ENCODE data around the gene CNOT6.

Gene CNOT6

GRCh38 chr5:180624587-180624986, 130.4 kb downstream of the CNOT6 start:
- DNase-seq, result no peak

DNA sequence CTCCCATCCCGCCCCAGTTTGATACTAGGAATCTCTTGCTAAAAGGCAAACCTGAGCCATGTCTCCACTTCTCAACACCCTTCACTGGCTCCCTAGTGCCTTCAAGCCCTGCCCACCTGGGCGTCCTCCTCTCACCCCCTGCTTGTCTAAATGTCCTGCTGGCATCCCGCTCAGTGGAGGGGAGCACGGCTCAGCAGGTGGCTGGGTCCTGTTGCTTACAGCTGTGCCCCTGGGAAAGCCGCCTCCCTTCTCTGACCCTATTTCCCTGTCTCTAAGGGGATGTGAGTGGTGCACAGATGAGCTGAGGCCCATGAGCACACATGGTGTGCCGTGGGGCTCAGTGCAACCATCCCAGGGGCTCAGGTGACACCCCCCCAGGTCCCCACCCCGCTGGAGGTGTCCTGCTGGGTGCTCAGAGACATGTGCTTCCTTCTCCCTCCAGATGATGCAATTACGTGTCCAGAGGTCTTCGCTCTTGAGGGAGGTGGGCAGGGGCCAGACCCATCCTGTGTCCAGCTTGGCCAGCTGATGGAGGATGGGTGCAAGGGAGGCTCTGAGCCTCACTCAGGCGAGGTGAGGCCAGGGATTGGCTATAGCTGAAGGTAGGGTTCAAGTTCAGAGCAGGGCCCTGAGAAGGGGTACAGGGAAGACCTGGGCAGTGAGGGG, 131.1 kb downstream of the CNOT6 start:
- no peak for DNase-seq

GRCh38 chr5:180625791-180626660, 131.8 kb downstream of the CNOT6 start:
- DNase-seq, result no peak

DNA sequence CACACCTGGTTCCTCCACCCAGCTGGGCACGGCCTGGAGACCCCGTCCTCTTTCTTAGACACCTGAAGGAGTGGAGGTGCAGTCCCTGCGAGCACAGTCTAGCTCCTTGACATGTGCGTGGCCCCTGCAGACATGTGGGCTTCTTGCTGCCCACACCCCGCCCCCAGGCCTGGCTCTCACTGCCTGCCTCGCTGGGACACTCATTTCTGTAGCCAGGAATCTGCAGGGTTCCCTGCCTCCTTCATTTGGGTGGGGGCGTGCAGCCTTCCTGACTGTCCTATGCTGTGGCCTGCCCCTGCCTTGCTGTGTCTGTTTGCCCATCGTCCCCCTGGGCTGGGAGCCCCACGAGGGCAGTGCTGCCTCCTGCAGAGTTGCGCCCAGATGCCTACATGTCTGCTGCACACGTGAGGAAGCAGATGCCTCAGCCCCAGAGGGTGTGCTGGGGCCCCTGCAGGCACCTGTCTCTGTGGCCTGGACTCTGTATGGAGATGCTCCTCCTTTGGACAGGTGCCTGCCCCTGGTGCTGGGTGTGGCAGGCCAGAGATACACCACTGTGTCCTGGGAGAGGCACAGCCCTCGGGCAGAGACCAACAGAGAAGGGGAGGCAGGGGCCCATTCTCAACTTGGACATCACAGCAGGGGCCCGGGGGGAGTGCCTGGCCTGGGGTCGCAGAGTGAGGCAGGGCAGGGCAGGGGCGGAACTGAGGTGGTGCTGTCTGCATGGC, 132.6 kb downstream of the CNOT6 start:
- no peak for DNase-seq

- DNase-seq, result no peak
These were observed 133.4 kb downstream of the CNOT6 start for GRCh38 chr5:180627386-180628120.
